ENCODE measurements around the gene ZNF536. TPM values are rescaled to one million over a fixed set of nuclear protein-coding genes. Genes with fewer than 3 reads are reported as not detected.

The ZNF536 gene
- total RNA-seq, 1 experiment from 2014 or later = not detected

- no CpG with 5 or more reads among the region's 3 CpGs for WGBS (ENCODE audit: extremely low coverage, insufficient read length, low lambda C conversion rate)
Observed at GRCh38 chr19:30563691-30564090, 191.5 kb downstream of the ZNF536 start.

More at GRCh38 chr19:30563691-30564090, 191.5 kb downstream of the ZNF536 start:
- H4K20me1 ChIP-seq (ENCODE audit: control insufficient read depth, insufficient read depth, insufficient read length) = no peaks in the 10 kb centered on the region
- no peak overlapping the region for H4K91ac ChIP-seq (ENCODE audit: insufficient read length, low read depth, low read length)
- H3K4me2 ChIP-seq (ENCODE audit: insufficient read depth, insufficient read length, low read length) = no peak overlapping the region
- no peak overlapping the region for H3K18ac ChIP-seq (ENCODE audit: insufficient read length, low read depth, low read length)
- Mint-ChIP-seq H3K4me1 (peaks cover 53 to 56% of the 10 kb centered on the region in 2 experiments), H3K27me3 (ENCODE audit: low read depth) (peaks cover 7% of the 10 kb centered on the region), H3K27ac (peak overlapping the region in 1 of 3 experiments; percentile 76; a peak in 2 of 7 replicates), H3K4me3 (no peak overlapping the region; a peak in 1 of 5 replicates), H3K9me3 (no peaks in the 10 kb centered on the region; a peak in 1 of 5 replicates), H3K36me3 (ENCODE audit: insufficient read depth in 1 of 3, low read depth in 3 of 3) (no peaks in the 10 kb centered on the region)
- H2BK12ac ChIP-seq (ENCODE audit: insufficient read length, low read depth, low read length) = peak overlapping the region; percentile 30
- no peaks in the 10 kb centered on the region for H3K9me3 ChIP-seq (ENCODE audit: control insufficient read depth, low read depth, low read length)
- H3K27me3 ChIP-seq (ENCODE audit: insufficient read depth, low read length) = no peaks in the 10 kb centered on the region
- no peak overlapping the region for H3K4ac ChIP-seq (ENCODE audit: low read depth, low read length)
- no peak overlapping the region for H3T11ph ChIP-seq (ENCODE audit: low read length)
- no peak overlapping the region for H2BK20ac ChIP-seq (ENCODE audit: low read depth, low read length, poor library complexity, severe bottlenecking)
- H3K79me2 ChIP-seq (ENCODE audit: insufficient read depth, low read length) = no peaks in the 10 kb centered on the region
- no peak overlapping the region for H2AFZ ChIP-seq (ENCODE audit: low read length)
- peaks cover 8% of the 10 kb centered on the region; the same call in 1 of the 2 replicates for H3K4me1 ChIP-seq (ENCODE audit: insufficient read depth, low read length)
- H2BK120ac ChIP-seq (ENCODE audit: low read depth, low read length, poor library complexity, severe bottlenecking) = no peak overlapping the region
- H2BK15ac ChIP-seq (ENCODE audit: low read depth, low read length) = no peak overlapping the region
- H4K5ac ChIP-seq (ENCODE audit: insufficient read length, low read depth, low read length) = no peak overlapping the region
- H3K14ac ChIP-seq (ENCODE audit: insufficient read depth, low read length) = no peak overlapping the region; the same call in 1 of the 2 replicates
- no peak for TF ChIP-seq CTCF (conservative IDR thresholded peaks at IDR 0.05)
- no peak overlapping the region for H2AK5ac ChIP-seq (ENCODE audit: insufficient read length, low read length)
- no peak overlapping the region for H3K27ac ChIP-seq (ENCODE audit: insufficient read length, low read depth, low read length)
- no peak overlapping the region for H3K9ac ChIP-seq (ENCODE audit: extremely low read depth, insufficient read length, low read length)
- DNase-seq = no peak
- no peak overlapping the region for H2BK5ac ChIP-seq (ENCODE audit: insufficient read length, low read length)
- no peaks in the 10 kb centered on the region for H3K79me1 ChIP-seq (ENCODE audit: insufficient read depth, low read depth, low read length, poor library complexity, severe bottlenecking)
- H3K23ac ChIP-seq (ENCODE audit: insufficient read length, low read depth, low read length) = no peak overlapping the region
- no peak overlapping the region for H4K8ac ChIP-seq (replicated peaks; ENCODE audit: insufficient read length, low read depth, low read length)
- no peak overlapping the region for H3K56ac ChIP-seq (ENCODE audit: insufficient read length, low read depth, low read length)
- H3K23me2 ChIP-seq (ENCODE audit: insufficient read length, low read depth, low read length, poor library complexity, severe bottlenecking) = no peaks in the 10 kb centered on the region

Data from H9 (cell line).